A673 (cell line): Measurements from ENCODE around the gene LAMA2. TPM values are rescaled to one million over a fixed set of nuclear protein-coding genes. Genes with fewer than 3 reads are reported as not detected.

Experiments
- BruUV-seq: library from RNA; stranded (reverse); fragments of 400-500 nt; replicated peaks from 2 replicates; lab custom pipeline; 2021; lab: Mats Ljungman, UMichigan
- CTCF ChIA-PET: fragments of 300-600 bp; sonication (Branson Sonifier 250); formaldehyde crosslinking; loops from one replicate; lab custom pipeline; 2022; ENCODE audit warnings: antibody characterized with exemption; lab: Charles Lee
- POLR2A ChIA-PET: fragments of 300-600 bp; sonication (Branson Sonifier 250); formaldehyde crosslinking; loops from one replicate; lab custom pipeline; 2022; ENCODE audit warnings: antibody characterized with exemption; ENCODE audit not compliant: low non-redundant PET; lab: Charles Lee
- DNase-seq: peaks from one replicate; pipeline ENCODE4 v3.0.0-alpha.2; 2015; ENCODE audit warnings: low spot score
- H3K27ac ChIP-seq: fragments of 200-600 bp; sonication (generic); 2 replicates; pipeline ENCODE4 v1.5.1; 2016; ENCODE audit warnings: mixed run types, low read depth, mild to moderate bottlenecking, mixed read lengths, antibody characterized with exemption, low read length; ENCODE audit not compliant: poor library complexity, severe bottlenecking
- H3K27me3 ChIP-seq: fragments of 200-600 bp; sonication (generic); replicated peaks from 2 replicates; pipeline ENCODE4 v1.6.1; 2017; ENCODE audit warnings: mixed run types, low read depth, mild to moderate bottlenecking, mixed read lengths, antibody characterized with exemption, low read length; ENCODE audit not compliant: insufficient read depth, poor library complexity
- H3K36me3 ChIP-seq: fragments of 200-600 bp; sonication (generic); 2 replicates; pipeline ENCODE4 v1.6.1; 2016; ENCODE audit warnings: mixed run types, mild to moderate bottlenecking, mixed read lengths, antibody characterized with exemption, low read length; ENCODE audit not compliant: insufficient read depth, poor library complexity, severe bottlenecking
- H3K4me1 ChIP-seq: fragments of 200-600 bp; sonication (generic); 2 replicates; pipeline ENCODE4 v1.6.1; 2017; ENCODE audit warnings: mixed run types, mild to moderate bottlenecking, mixed read lengths, antibody characterized with exemption, low read length; ENCODE audit not compliant: insufficient read depth, poor library complexity, severe bottlenecking
- H3K4me3 ChIP-seq: fragments of 200-600 bp; sonication (generic); 2 replicates; pipeline ENCODE4 v1.5.1; 2016; ENCODE audit warnings: low read depth, mixed run types, mild to moderate bottlenecking, mixed read lengths, low read length; ENCODE audit not compliant: poor library complexity, severe bottlenecking
- H3K9me3 ChIP-seq: fragments of 200-600 bp; sonication (generic); 2 replicates; pipeline ENCODE4 v1.6.1; 2016; ENCODE audit warnings: mixed run types, low read depth, mild to moderate bottlenecking, mixed read lengths, antibody characterized with exemption, low read length; ENCODE audit not compliant: poor library complexity, severe bottlenecking
- CTCF ChIP-seq: fragments of 300-800, 200-600 bp; sonication (generic); conservative IDR thresholded peaks from 2 replicates; pipeline ENCODE4 v1.5.1; 2017; ENCODE audit warnings: low read depth, mild to moderate bottlenecking, antibody characterized with exemption, low read length, moderate library complexity, mixed read lengths
- EZH2 ChIP-seq: fragments of 200-600 bp; sonication (generic); IDR thresholded peaks from 2 replicates; pipeline ENCODE4 v1.6.1; 2017; ENCODE audit warnings: borderline replicate concordance, low read depth, mild to moderate bottlenecking, mixed read lengths, antibody characterized with exemption, low read length; ENCODE audit not compliant: poor library complexity, severe bottlenecking
- intact Hi-C: fragments of 100-400 bp; cut with micrococcal nuclease; formaldehyde crosslinking; loops from one replicate; pipeline ENCODE4 v1.10.0; 2022; ENCODE audit not compliant: unreplicated experiment
- total RNA-seq: library from RNA; stranded (reverse); gene quantifications from 2 replicates; pipeline ENCODE4 v1.2.3, GENCODE V29; 2021

The LAMA2 gene
- total RNA-seq, 1 experiment from 2014 or later = 2.2 TPM

- H3K4me1 ChIP-seq = peaks cover 7% of the 10 kb centered on the region
- no peak for DNase-seq
- no peaks in the 10 kb centered on the region for H3K9me3 ChIP-seq
- no peak overlapping the region for H3K4me3 ChIP-seq
- BruUV-seq = no TSS peak
- H3K27me3 ChIP-seq = no peaks in the 10 kb centered on the region
- H3K36me3 ChIP-seq = no peaks in the 10 kb centered on the region
- H3K27ac ChIP-seq = no peak overlapping the region
- intact Hi-C loops = no loop called here
- ChIA-PET CTCF (no interaction called here), POLR2A (no interaction called here)
- no peak for TF ChIP-seq EZH2
- TF ChIP-seq CTCF = no peak
These were observed 568.2 kb downstream of the LAMA2 start for GRCh38 chr6:129451187-129451586.

- DNase-seq = no peak
- no peaks in the 10 kb centered on the region for H3K27me3 ChIP-seq
- no peak for TF ChIP-seq EZH2
- no peak for TF ChIP-seq CTCF
- intact Hi-C loops = no loop called here
- no peaks in the 10 kb centered on the region for H3K4me1 ChIP-seq
- ChIA-PET POLR2A (no interaction called here), CTCF (no interaction called here)
- no peak overlapping the region for H3K4me3 ChIP-seq
- H3K36me3 ChIP-seq = no peaks in the 10 kb centered on the region
- no TSS peak for BruUV-seq
- no peaks in the 10 kb centered on the region for H3K9me3 ChIP-seq
- H3K27ac ChIP-seq = no peak overlapping the region
These were observed 570.1 kb downstream of the LAMA2 start for GRCh38 chr6:129453073-129453472.

- no peak for TF ChIP-seq EZH2
- no peak for TF ChIP-seq CTCF
- H3K27me3 ChIP-seq = no peaks in the 10 kb centered on the region
- ChIA-PET CTCF (no interaction called here), POLR2A (no interaction called here)
- no peak overlapping the region for H3K27ac ChIP-seq
- H3K4me3 ChIP-seq = no peak overlapping the region
- no peak for DNase-seq
- no peaks in the 10 kb centered on the region for H3K9me3 ChIP-seq
- no peaks in the 10 kb centered on the region for H3K36me3 ChIP-seq
- H3K4me1 ChIP-seq = no peaks in the 10 kb centered on the region
- BruUV-seq = no TSS peak
- intact Hi-C loops = no loop called here
These were observed 571.5 kb downstream of the LAMA2 start for GRCh38 chr6:129454488-129454887.
